ENCODE data around the gene PPP2R5D.
"Not testable (repeated sequence)": the region's sequence is repeated elsewhere in the genome, so short reads cannot be mapped to it uniquely, and the experiment has no call there.

Gene PPP2R5D

GRCh38 chr6:43033496-43034189, 49.3 kb downstream of the PPP2R5D start:
- DNase-seq: no peak

GRCh38 chr6:43034190-43034525, 49.8 kb downstream of the PPP2R5D start:
- DNase-seq: no peak

- DNase-seq: no peak
Measured at GRCh38 chr6:43035495-43036194, 51.3 kb downstream of the PPP2R5D start.

- no peak for DNase-seq
Measured at GRCh38 chr6:43036712-43037111, 52.3 kb downstream of the PPP2R5D start.

GRCh38 chr6:43037197-43037596, 52.8 kb downstream of the PPP2R5D start:
- DNase-seq: no peak

GRCh38 chr6:43037706-43038105, 53.3 kb downstream of the PPP2R5D start:
- DNase-seq: no peak

GRCh38 chr6:43038727-43039126, 54.4 kb downstream of the PPP2R5D start:
- no peak for DNase-seq

GRCh38 chr6:43040542-43041257, 56.3 kb downstream of the PPP2R5D start:
- no peak for DNase-seq

GRCh38 chr6:43041475-43041874, 57.1 kb downstream of the PPP2R5D start:
- not testable (repeated sequence) for DNase-seq

GRCh38 chr6:43043310-43043709, 58.9 kb downstream of the PPP2R5D start:
- no peak for DNase-seq

- no peak for DNase-seq
Measured at GRCh38 chr6:43045371-43045930, 61.1 kb downstream of the PPP2R5D start.

- no peak for DNase-seq
Measured at GRCh38 chr6:43047998-43048397, 63.6 kb downstream of the PPP2R5D start.

- no peak for DNase-seq
Measured at GRCh38 chr6:43050981-43051380, 66.6 kb downstream of the PPP2R5D start.

GRCh38 chr6:43052225-43052841, 68.0 kb downstream of the PPP2R5D start:
- DNase-seq: no peak

GRCh38 chr6:43052842-43053544, 68.6 kb downstream of the PPP2R5D start:
- DNase-seq: no peak

GRCh38 chr6:43053545-43054205, 69.3 kb downstream of the PPP2R5D start, which contains the start of gene CUL7:
TSS of gene CUL7 (minus strand) at chr6:43053851. CDS start at chr6:43052788, 1,063 bp downstream.
- DNase-seq: peak; percentile 96

- no peak for DNase-seq
Measured at GRCh38 chr6:43054206-43054943, 70.0 kb downstream of the PPP2R5D start.

GRCh38 chr6:43055966-43056365, 71.6 kb downstream of the PPP2R5D start:
- DNase-seq: no peak

- DNase-seq: no peak
Measured at GRCh38 chr6:43058531-43058930, 74.2 kb downstream of the PPP2R5D start.

- peak; percentile 99 for DNase-seq
Measured at GRCh38 chr6:43059168-43060033, 75.0 kb downstream of the PPP2R5D start, which contains the start of the genes KLC4 and MRPL2. TSS of gene KLC4 (plus strand) at chr6:43059631. CDS start at chr6:43061336, 1,705 bp downstream. TSS of gene MRPL2 (minus strand) at chr6:43059434. CDS start at chr6:43059381, 53 bp downstream.
